Measurements from ENCODE around the gene PEPD.
"Not testable (repeated sequence)": the region's sequence is repeated elsewhere in the genome, so short reads cannot be mapped to it uniquely, and the experiment has no call there.

PEPD gene

DNA sequence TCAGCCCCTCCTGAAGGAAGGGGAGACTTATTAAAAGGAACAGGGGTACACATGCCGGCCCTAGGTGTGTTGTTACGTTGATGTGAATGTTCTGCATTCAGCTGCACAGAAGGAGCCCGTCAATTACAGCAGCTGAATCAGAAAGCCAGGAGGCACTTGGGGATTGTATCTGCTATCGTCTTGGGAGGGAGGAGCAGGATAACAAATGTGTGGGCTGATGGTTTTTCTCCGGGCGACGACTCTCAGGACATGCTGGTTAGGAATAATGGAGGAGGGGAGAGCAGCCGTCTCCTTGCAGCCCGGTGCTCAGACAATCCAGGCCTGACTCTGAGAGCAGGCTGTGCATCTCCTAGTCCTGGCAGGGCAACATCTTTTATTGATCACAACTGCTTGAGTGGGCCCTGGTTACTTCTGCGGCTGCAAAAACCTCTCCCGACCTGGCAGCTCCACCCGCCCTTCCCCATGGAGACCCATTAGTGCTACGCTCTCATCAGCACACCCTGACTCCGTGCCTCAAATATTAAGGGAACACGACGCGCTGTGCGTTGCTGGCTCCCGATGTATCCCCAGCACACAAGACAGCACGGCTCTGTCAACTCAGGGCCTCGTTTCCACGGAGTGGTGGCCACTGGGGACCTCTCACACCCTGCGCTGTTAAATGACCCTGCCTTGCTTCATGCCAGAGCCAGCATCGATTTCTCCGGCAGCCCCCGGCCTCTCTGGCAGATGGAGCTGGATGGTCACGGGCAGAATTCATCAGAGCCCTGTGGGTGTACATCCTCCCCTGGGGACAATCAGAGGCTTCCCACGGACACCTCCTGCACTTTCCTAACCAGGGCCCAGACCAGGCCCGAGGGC, 25.3 kb downstream of the PEPD start:
- no peak for DNase-seq

DNA sequence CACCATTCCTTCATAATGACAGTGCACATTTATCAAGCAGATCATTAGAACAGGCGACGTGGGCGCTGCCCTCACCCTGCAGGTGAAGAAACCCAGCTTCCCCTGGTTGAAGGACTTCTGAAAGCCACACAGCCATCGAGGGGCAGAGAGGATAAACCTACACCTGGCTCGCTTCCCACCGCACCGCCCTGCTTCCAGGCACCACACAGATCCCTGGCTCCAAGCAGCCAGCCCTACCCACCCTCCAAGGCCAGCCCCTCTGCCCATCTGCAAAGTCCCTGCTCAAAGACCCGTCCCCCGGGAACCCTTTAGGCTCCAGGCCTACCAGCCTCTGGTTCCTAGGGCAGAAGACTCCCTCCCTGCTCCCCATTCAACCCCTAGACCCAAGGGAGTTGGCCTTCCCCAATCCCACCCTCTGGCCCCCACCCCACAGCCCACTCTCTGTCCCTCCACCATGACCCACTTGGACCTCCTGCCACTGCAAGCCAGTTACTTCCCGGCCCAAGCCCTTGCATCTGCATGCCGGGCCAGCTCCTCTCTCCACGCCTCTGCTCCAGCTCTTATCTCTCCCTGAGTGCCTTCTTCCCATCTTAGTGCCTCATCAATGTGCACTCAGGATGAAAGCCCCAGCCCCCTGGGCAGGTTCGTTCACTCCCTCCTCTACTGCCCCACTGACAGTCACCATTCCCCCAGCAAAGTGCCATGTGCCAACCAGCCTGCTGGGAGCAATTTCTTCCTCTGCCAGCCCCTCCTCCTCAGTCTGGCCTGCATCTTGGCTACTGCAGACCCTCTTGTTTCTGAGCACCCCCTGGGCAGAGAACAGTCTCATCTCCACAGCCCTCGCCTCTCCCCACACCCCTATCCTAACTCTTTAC, 28.0 kb downstream of the PEPD start:
- DNase-seq, result no peak

DNA sequence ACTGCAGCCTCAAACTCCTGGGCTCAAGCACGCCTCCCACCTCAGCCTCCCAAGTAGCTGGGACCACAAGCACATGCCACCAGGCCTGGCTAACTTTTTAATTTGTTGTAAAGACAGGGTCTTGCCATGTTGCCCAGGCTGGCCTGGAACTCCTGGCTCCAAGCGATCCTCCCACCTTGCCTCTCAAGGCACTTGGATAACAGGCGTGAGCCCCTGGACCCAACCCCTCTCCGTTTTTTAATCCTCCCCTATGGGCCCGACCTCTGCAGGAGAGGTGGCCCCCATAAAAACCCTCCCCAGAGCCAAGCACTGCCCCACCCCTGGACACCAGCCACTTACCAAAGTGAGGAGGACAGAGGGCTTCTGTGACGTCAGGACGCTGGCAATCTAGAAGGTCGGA, 28.6 kb downstream of the PEPD start:
- DNase-seq, result no peak

DNA sequence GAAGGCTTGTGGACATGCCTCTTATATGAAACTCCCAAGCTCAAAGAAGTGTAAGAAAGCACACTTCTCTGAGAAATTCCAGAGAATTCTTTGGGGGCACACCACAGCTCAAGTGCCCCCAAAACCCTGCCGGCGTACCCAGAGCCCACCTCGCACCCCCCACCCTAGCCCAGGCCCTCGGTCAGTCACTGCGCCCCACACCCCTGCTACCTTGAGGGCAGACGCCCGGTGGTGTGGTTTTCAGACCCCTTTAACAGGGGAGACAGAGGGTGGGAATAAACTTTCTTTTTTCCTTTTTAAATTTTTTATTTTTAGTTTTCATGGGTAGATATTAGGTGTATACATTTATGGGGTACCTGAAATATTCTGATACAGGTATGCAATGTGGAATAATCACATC, 29.5 kb downstream of the PEPD start:
- DNase-seq, result no peak

DNA sequence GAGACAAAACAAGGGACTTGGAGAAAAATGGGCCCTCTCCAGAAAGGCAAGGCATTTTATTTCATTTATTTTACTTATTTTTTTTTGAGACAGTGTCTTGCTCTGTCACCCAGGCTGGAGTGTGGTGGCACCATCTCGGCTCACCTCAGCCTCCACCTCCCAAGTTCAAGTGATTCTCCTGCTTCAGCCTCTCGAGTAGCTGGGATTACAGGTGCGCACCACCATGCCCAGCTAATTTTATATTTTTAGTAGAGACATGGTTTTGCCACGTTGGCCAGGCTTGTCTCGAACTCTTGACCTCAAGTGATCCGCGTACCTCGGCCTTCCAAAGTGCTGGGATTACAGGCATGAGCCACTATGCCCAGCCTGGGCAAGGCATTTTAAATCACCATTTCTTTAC, 31.0 kb downstream of the PEPD start:
- not testable (repeated sequence) for DNase-seq

DNA sequence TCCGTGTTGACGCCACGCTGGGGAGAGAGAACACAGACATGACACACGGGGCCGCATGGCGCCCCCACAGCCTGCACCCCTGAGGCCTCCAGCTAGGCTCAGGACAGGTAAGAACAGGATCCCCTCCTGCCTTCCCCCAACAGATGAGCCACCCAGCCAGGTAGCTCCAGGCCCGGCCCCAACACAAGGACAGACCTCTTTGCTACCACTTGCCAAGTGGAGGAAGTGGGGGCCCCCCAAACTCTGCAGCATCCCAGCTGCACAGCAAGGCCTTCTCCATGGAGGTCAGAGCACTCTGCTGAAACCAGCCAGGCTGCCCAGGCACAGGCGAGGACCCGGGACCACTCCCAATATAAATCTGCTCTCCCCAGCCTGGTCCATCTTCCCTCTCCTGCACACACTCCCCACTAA, 31.5 kb downstream of the PEPD start:
- no peak for DNase-seq

DNA sequence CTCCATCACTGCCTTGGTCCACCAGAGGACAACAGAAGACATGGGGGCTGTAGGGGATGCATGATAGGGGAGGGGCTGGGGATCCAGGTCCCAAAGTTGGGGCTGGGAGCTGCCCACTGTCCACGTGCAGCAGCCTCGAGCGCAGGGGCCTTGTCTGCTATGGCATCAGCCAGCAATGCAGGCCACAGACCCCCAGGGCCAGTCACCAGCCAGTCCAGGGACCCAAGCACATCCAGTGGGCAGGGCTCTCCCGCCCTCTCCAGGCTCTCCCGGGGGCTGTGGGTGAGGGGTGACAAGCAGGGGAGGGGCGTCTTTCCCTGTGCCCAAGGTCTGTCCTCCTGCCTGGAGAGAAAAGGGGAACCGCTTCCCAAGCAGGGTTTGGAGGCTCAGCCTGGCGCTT, 32.8 kb downstream of the PEPD start:
- no peak for DNase-seq

DNA sequence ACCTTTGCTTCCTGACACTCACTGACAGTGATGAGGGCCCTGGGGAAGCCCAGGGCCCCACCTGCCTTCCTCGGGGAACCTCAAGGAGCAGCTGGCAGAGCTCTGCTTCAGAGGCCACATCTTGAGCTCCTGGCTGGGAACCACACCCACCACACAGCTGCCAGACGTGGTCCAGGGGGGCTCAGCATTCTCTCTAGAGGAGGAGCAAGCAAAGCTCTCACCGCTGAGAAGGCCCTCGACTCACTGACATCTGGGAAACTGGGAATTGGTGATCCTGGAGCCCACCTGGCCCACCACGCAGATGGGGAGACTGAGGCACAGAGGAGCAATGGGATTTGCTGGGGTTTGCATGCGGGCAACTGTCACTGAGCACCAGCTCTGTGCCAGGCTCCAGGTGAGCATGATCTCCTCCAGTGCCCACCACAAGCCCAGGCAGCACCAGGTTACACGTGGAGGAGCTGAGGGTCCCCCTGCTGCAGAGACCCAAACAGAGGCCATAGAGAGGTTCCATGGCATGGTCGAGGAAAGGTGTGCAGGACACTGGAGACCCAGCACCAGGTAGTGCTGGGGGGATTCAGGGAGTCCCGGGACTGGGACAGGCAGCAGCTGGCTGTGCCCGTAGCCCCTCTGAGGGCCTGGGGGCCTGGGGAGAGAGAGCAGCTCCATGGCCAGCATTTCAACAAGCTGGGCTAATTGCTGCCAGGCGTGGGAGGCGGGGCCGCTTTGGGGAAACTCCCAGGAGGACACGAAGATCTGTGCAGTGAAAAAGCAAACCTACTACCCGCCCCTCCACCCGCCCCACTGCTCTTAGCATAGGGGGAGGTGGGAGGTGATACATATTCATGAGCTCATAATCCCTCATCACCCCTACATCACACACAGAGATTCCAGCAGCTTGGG, 33.4 kb downstream of the PEPD start:
- no peak for DNase-seq

DNA sequence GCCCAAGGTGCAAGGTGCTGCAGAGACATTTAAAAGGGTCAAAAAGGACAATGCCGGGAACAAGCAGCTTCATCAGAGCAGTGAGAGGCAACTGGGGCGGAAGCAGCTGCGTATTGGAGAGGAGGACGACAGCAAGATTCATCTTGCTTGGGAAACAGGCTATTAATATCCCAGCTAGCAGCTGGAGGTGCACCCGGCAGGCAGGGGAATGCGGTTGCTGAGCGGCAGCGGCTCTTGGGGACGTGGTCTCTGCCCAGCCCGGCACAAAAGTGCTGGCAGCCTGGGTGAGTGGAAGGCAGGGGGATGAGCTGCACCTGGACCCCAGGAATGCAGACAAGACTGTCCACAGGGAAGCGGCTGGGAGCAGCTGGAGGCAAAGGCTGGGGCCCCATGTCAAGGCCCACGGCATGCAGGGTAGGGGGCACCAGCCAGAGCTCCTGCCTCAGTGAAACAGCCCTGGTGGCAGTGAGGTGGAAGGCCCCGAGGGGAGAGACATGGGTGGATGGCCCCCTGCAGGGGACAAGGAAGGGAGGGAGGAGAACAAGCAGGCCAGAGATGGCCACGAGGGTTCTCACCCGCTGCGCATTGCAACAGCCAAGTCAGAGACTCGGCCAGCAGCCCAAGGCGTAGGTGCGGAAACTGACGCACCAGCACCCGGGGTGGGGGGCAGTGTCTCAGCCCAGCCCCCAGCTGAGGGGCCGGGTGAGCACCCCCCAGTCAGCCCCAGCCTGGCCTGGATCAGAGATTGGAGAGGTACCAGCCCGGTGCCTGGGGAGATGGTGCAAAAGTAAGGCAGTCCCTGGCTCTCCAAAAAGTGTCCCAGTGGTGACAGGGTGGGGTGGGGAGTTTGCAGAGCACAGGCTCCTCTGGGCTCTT, 34.4 kb downstream of the PEPD start:
- no peak for DNase-seq

DNA sequence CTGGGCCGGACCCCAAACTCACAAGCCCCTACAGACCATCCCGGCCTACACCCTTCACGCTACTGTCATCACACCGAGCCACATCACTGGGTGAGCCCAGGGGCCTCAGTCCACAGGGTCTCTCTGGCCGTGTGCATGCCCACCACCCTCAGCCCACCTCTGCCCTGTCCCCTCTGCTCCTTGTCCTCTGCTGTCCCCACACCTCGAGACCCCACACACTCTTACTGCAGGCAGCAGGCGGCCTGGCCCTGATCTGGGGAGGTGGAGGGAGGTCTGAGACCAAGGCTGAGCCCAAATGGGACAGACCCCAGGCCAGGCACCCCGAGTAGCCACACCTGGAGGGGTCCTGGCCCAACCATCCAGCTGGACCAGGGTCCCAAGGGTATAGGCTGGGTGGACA, 35.2 kb downstream of the PEPD start:
- DNase-seq, result no peak

DNA sequence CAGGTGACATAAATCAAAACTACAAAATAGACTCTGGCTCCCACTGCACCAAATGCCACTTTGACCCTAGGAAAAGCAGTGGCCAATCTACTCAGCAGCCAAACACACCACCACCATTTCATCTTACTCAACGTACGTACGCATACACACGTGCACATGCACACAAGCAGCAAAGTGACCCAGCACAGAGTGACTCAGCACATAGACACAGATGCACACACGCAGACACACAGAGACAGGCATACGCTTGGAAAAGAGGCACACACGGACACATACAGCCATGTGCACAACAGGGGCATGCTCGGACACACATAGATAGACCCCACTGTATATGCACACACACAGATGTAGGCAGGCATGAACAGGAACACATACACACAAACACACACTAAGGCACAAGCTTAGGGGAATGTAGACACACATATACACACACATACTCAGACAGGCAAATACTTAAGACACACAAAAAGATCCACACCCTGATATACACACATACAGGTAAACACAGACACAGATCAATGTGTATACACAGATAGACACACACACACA, 37.3 kb downstream of the PEPD start:
- no peak for DNase-seq

DNA sequence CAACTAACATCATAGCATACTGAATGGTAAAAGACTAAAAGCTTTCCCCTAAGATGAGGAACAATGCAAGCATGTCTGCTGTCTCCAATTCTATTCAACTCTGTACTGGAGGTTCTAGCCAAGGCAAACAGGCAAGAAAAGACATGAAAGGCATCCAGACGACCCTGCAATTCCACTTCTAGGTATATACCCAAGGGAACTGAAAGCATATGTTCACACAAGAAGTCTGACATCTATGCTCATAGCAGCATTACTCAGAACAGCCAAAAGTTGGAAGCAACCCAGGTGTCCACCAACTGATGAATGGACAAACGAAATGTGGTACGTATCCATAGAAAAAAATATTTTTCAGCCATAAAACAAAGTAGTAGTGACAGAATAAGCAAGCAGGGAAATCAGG, 39.1 kb downstream of the PEPD start:
- no peak for DNase-seq

DNA sequence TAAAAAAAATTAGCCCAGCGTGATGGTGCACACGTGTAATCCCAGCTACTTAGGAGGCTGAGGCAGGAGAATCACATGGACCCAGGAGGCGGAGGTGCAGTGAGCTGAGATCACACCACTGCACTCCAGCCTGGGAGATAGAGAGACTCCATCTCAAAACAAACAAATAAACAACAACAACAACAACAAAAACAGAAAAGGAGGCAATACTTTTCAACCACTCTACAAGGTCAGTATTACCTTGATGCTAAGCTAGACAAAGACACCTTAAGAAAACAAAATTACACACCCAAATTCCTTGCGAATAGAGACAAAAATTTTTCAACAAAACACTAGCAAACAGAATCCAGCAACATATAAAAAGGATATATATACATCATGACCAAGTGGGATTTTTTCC, 39.7 kb downstream of the PEPD start:
- no peak for DNase-seq

DNA sequence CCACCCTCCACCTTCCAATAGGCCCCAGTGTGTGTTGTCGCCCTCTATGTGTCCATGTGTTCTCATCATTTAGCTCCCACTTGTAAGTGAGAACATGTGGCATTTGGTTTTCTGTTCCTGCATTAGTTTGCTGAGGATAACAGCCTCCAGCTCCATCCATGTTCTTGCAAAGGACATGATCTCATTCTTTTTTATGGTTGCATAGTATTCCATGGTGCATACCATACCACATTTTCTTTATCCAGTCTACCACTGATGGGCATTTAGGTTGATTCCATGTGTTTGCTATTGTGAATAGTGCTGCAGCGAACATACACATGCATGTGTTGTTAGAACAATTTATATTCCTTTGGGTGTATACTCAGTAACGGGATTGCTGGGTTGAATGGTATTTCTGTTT, 42.0 kb downstream of the PEPD start:
- DNase-seq, result not testable (repeated sequence)

DNA sequence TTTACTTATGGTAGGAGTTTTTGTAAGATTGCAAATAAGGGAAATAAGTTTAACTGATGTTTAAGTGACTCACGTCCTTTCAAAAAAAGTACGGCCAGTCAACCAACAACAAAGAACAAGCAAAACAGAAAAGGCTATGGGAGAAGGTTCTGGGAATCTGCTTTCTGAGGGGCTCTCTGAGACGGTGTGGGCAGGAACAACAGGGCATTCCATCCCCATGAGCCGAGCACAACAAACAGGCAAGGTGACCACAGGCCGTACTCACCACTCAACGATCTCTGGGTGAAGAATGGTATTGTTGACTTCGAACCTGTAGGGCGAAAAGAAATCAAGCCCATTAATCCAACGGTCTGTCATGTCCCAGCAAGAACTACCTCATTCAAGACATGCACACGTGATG, 43.8 kb downstream of the PEPD start:
- no peak for DNase-seq

DNA sequence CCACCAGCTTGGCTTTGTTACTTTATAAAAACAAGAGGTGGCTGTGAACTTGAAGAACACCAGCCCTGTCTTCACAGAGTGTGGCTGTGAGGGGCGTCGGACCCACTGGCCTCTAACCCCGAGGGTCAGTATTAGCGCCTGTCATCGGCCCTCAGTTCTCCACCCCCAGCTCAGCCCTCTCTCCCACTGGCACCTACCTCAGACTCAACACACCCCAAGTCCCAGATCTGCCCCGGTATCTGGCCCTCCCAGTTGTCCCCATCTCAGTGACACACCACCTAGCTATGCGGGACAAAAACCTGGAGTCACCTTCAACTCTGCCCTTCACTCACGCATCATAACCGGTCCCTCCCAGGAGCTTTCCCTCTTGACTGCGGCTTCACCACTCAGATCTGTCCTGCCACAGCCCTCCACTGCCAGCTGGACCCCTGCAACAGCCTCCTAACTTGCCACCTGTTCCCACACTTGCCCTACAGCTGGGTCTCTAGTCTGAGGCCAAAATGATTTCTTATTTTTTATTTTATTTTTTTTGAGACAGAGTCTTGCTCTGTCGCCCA, 45.4 kb downstream of the PEPD start:
- no peak for DNase-seq

DNA sequence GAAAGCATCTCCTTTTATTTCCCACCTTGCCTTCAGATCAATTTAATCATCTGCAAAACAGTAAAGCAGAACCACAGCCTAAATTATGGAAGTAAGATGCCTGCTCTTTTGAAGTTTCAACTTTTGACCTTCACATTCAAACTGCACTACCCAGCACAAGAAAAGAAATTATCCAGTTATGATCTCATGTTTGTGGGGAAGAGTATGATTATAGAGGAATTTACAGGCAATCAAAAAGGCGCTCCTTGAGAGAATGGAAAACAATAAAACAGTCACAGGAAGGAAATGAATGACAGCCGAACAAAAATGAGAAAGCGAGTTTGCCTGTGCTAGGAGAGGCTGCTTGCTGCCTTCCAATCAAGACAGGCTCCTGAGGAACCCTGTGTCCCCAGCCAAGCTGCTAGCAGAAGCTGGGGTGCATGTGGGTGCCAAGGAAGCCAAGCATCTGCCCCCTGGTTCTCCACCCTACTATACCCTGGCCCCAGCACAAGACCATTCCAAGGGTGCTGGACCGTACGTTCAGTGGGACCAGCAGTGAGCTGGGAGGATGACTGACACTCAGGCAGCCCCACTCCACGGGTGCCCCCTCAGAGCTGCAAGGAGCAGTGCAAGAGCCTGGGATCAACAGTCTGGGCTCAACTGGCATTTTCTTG, 47.8 kb downstream of the PEPD start:
- DNase-seq, result no peak

DNA sequence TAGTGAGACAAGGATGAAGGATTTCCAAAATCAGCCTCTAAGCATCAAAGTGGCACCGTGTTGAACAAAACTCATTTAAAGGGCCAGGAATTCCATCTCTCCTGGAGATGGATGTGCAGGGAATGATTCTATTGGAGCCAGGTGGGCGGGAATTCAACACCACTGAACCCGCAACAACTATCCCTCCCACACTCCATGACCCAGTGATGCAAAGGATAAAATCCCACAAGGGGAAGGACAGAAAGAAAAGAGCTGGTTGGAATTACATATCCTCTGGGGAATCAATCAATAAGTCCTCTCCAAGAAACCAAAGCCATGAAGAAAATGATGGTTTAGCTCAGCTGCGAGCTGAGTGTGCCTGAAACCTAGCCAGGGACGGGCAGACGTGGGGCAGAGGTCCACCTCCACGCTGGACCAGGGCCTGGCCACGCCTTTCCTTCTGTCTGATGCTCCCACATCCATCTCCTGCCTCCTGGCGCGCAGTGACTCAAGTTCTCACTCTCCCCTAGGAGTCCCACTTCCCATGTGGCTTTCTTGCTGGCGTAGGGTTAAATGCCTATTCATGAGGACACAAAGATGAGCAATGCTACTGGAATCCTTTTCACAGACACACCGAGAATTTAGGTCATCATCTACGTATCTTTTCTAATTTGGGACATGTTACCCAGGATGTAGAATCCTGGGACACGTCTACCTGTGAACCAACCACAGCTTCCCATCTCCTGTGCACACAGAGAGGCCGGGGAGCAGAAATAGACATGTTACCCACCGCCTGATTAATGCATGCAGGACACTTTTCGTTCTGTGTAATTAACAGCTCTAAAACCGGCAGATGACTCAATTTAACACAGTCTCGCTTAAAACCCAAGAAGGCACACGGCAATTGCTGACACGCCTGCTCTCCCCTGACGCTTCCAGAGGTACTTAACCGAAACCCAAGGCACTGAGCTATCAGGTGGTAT, 48.6 kb downstream of the PEPD start:
- no peak for DNase-seq

DNA sequence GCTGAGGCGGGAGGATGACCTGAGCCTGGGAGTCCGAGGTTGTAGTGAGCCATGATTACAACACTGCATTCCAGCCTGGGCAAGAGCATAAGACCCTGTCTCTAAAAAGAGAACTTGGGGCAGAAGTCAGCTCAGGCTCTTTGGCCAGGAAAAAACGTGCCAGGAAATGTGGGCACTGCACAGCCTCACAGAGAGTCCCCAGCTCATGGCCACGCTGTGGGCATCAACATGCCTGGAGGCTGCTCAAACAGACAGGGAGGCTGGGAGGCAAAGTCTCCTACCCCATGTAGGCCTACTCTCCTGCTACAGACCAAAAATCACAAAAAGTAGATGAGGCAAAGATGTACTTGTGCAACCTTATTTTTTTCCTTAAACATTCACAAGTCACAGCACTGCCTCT, 49.4 kb downstream of the PEPD start:
- no peak for DNase-seq
